HG03354 (cell line): ENCODE measurements around the gene FAM222B.
A peak's percentile ranks its signal among the peaks of the same experiment; 100 is the strongest.
"Not testable (repeated sequence)": the region's sequence is repeated elsewhere in the genome, so short reads cannot be mapped to it uniquely, and the experiment has no call there.

ENCODE experiments used
- ATAC-seq: cut with Tn5 transposase; IDR thresholded peaks from one replicate; pipeline ENCODE4 v1.9.1; 2021; ENCODE audit warnings: mild to moderate bottlenecking; ENCODE audit not compliant: unreplicated experiment, poor library complexity, severe bottlenecking

The FAM222B gene

GRCh38 chr17:28848667-28849066 lies 6.1 kb upstream of the FAM222B start:
- not testable (repeated sequence) for ATAC-seq

GRCh38 chr17:28846699-28847098 lies 4.1 kb upstream of the FAM222B start:
- ATAC-seq: not testable (repeated sequence)

GRCh38 chr17:28846231-28846630 lies 3.6 kb upstream of the FAM222B start:
- no peak for ATAC-seq

GRCh38 chr17:28843816-28844148 lies 1.2 kb upstream of the FAM222B start:
- no peak for ATAC-seq

- peak; percentile 17 for ATAC-seq
These were observed 699 bp downstream of the FAM222B start for GRCh38 chr17:28841901-28842281.

- no peak for ATAC-seq
These were observed 3.4 kb downstream of the FAM222B start for GRCh38 chr17:28839221-28839620.

GRCh38 chr17:28836541-28836940 lies 6.0 kb downstream of the FAM222B start:
- not testable (repeated sequence) for ATAC-seq

- ATAC-seq: no peak
These were observed 8.2 kb downstream of the FAM222B start for GRCh38 chr17:28834420-28834819.

GRCh38 chr17:28828294-28829040 lies 14.1 kb downstream of the FAM222B start:
- ATAC-seq: no peak

GRCh38 chr17:28827672-28828071 lies 14.9 kb downstream of the FAM222B start:
- no peak for ATAC-seq

GRCh38 chr17:28819582-28819981 lies 23.0 kb downstream of the FAM222B start:
- no peak for ATAC-seq

- ATAC-seq: no peak
These were observed 23.8 kb downstream of the FAM222B start for GRCh38 chr17:28818819-28819221.

GRCh38 chr17:28816540-28816939 lies 26.1 kb downstream of the FAM222B start:
- ATAC-seq: no peak

- peak; percentile 32 for ATAC-seq
These were observed 29.7 kb downstream of the FAM222B start for GRCh38 chr17:28812748-28813377.

- ATAC-seq: peak; percentile 97
These were observed 30.4 kb downstream of the FAM222B start for GRCh38 chr17:28812091-28812747.

- ATAC-seq: peak; percentile 9
These were observed 30.9 kb downstream of the FAM222B start for GRCh38 chr17:28811651-28812090.

- no peak for ATAC-seq
These were observed 32.2 kb downstream of the FAM222B start for GRCh38 chr17:28810437-28810836.

GRCh38 chr17:28807925-28808634 lies 34.5 kb downstream of the FAM222B start:
- no peak for ATAC-seq

GRCh38 chr17:28796062-28796461 lies 46.5 kb downstream of the FAM222B start:
- no peak for ATAC-seq

- not testable (repeated sequence) for ATAC-seq
These were observed 47.6 kb downstream of the FAM222B start for GRCh38 chr17:28794846-28795441.
